HG03103 (cell line): ENCODE results near the gene XIST.
"Not testable (repeated sequence)": the region's sequence is repeated elsewhere in the genome, so short reads cannot be mapped to it uniquely, and the experiment has no call there.

ENCODE experiments used
- ATAC-seq: cut with Tn5 transposase; IDR thresholded peaks from one replicate; pipeline ENCODE4 v1.9.1; 2021; ENCODE audit warnings: low read depth; ENCODE audit not compliant: unreplicated experiment

XIST gene

DNA sequence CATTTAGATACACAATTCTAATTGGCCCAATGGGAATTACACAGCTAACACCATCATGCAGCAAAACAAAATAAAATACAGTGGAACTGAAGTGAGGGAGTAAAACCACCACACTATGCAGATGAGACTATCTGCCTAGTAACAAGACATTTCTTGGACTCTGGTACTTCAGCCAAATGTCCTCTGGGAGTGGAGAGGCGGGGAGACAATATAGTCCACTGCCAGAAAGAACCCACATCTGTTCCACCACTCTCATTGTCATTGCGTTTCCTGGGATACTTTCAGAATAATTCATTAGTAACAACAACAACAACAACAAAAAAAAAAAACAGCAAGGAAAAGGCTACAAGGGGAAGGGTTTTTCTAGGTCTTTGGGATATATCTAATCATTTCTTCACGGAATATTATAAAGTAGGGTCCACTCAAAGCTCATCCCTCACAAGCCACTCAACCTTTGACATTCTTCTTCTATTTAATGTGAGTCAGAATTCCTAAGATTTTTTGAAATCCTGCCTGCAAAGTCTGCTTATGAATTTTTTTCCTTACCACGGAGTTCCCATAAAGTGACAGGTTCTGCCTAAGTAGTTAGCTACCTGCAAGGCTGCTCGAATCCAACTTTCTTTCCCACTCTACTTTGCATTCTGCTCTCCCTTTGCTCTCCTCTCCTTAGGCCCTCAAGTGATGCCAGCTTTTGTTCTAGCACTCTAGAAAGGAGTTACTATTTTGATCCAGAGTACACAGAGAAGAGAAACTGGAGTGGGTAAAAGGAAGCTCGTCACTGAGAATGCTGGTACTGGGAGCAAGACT is 34.9 kb downstream of the XIST start:
- no peak for ATAC-seq

DNA sequence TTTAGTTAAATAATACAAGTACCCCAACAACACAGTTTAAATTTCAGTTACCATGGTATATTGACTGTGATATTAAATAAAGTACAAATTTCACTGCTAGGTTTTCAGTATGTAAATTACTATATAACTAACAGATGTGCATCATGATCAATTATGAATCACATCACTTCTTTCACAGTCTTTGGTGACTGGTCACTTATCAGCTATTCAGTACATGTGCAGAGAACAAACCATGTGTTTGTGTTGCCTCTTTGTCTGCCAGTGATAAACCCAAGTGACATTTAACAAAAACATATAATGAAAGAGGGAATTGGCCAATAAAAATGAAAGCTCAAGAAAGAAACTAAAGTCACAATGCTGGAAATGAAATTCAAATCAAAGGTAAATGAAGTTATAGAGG is 40.3 kb downstream of the XIST start:
- ATAC-seq, result no peak

- not testable (repeated sequence) for ATAC-seq
These were observed 48.4 kb downstream of the XIST start for GRCh38 chrX:73804109-73804508.

DNA sequence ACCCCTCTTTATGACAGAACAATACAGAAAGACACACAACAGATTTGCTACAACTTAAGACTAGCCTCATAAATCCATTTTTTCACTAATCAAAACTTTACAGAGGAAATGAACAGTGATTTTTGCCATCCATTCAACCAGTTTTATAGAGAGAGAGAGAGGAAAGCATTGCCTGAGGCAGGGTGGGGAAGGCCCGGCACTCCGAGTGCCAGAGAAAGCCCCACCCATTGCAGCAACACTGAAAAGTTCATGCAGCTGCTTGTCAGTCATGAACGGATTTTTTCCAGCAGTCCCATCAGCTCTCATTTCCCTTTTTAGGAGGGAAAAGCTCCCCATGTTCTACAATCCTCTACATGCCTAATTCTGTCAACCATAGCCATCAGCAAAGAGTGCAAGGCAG is 52.6 kb downstream of the XIST start:
- no peak for ATAC-seq

GRCh38 chrX:73792511-73792910 is 60.0 kb downstream of the XIST start:
- ATAC-seq, result not testable (repeated sequence)

GRCh38 chrX:73785493-73785892 is 67.0 kb downstream of the XIST start:
- ATAC-seq, result no peak
